GM19240 (cell line): ENCODE results near the gene KLK11.

Source experiments
- DNase-seq: peaks from one replicate; pipeline ENCODE4 v3.0.0; 2011; ENCODE audit warnings: low spot score; ENCODE audit not compliant: insufficient read length

The KLK11 gene

GRCh38 chr19:51026554-51026831 is at the start of gene KLK11:
TSS of gene KLK11 (minus strand) at chr19:51026616. CDS start at chr19:51025631, 985 bp downstream.
- no peak for DNase-seq

- DNase-seq = no peak
These were observed 49.6 kb upstream of the KLK11 start for GRCh38 chr19:51075998-51076397.

GRCh38 chr19:51071095-51071405 is 44.6 kb upstream of the KLK11 start:
- DNase-seq = no peak

- DNase-seq = no peak
These were observed 44.1 kb upstream of the KLK11 start for GRCh38 chr19:51070334-51071094.

GRCh38 chr19:51066393-51067186 is 40.2 kb upstream of the KLK11 start:
- no peak for DNase-seq

- no peak for DNase-seq
These were observed 39.0 kb upstream of the KLK11 start for GRCh38 chr19:51065221-51065960.

- no peak for DNase-seq
These were observed 38.3 kb upstream of the KLK11 start, which contains the start of gene KLK13 for GRCh38 chr19:51064534-51065220. TSS of gene KLK13 (minus strand) at chr19:51065092. CDS start at chr19:51065067, 25 bp downstream.

- no peak for DNase-seq
These were observed 37.2 kb upstream of the KLK11 start for GRCh38 chr19:51063664-51064063.

- DNase-seq = no peak
These were observed 34.6 kb upstream of the KLK11 start for GRCh38 chr19:51060973-51061372.

- no peak for DNase-seq
These were observed 33.9 kb upstream of the KLK11 start for GRCh38 chr19:51060336-51060735.

GRCh38 chr19:51059715-51060114 is 33.3 kb upstream of the KLK11 start:
- DNase-seq = no peak

- DNase-seq = no peak
These were observed 29.4 kb upstream of the KLK11 start for GRCh38 chr19:51055866-51056265.

GRCh38 chr19:51047031-51047335 is 20.6 kb upstream of the KLK11 start:
- DNase-seq = no peak

GRCh38 chr19:51044327-51044726 is 17.9 kb upstream of the KLK11 start:
- DNase-seq = no peak

GRCh38 chr19:51043497-51043896 is 17.1 kb upstream of the KLK11 start:
- DNase-seq = no peak

- no peak for DNase-seq
These were observed 13.7 kb upstream of the KLK11 start for GRCh38 chr19:51040151-51040550.

- no peak for DNase-seq
These were observed 10.1 kb upstream of the KLK11 start for GRCh38 chr19:51036519-51036918.

GRCh38 chr19:51034704-51035103 is 8.3 kb upstream of the KLK11 start, which contains the start of gene KLK12:
TSS of gene KLK12 (minus strand) at chr19:51035002. CDS start at chr19:51034621, 381 bp downstream.
- no peak for DNase-seq

GRCh38 chr19:51031880-51032225 is 5.4 kb upstream of the KLK11 start:
- DNase-seq = no peak

GRCh38 chr19:51031220-51031879 is 4.9 kb upstream of the KLK11 start:
- no peak for DNase-seq

- DNase-seq = no peak
These were observed 4.2 kb upstream of the KLK11 start for GRCh38 chr19:51030631-51031030.
